T-helper 1 cell treated with Interleukin-12 subunit alpha and Interleukin-12 subunit beta and Interleukin-4 antibody, amounts not matched to agents 30 μg/mL and 1 μg/mL, for 36 hours (primary cell): ENCODE results near the gene MEMO1.
"Not testable (repeated sequence)": the region's sequence is repeated elsewhere in the genome, so short reads cannot be mapped to it uniquely, and the experiment has no call there.

Experiments
- H3K27ac Mint-ChIP-seq: one replicate; pipeline ENCODE4 v1.8.0; 2021; ENCODE audit warnings: mild to moderate bottlenecking, mixed read lengths
- H3K27me3 Mint-ChIP-seq: one replicate; pipeline ENCODE4 v1.8.0; 2021; ENCODE audit warnings: low read depth, mixed read lengths
- H3K36me3 Mint-ChIP-seq: one replicate; pipeline ENCODE4 v1.8.0; 2021; ENCODE audit warnings: low read depth, mixed read lengths
- H3K4me1 Mint-ChIP-seq: one replicate; pipeline ENCODE4 v1.8.0; 2021; ENCODE audit warnings: low read depth, mixed read lengths
- H3K4me3 Mint-ChIP-seq: one replicate; pipeline ENCODE4 v1.8.0; 2021; ENCODE audit warnings: mild to moderate bottlenecking, moderate library complexity, mixed read lengths
- H3K9me3 Mint-ChIP-seq: one replicate; pipeline ENCODE4 v1.8.0; 2021; ENCODE audit warnings: mixed read lengths

The MEMO1 gene

GRCh38 chr2:32010670-32011484, at the start of gene MEMO1:
MEMO1 (minus strand) TSS chr2:32011008; CDS start chr2:32010247, 761 bp downstream.
- H3K9me3 Mint-ChIP-seq, result no peaks in the 10 kb centered on the region
- peak within 1 kb of the TSS; percentile 99 for H3K27ac Mint-ChIP-seq
- peak within 1 kb of the TSS; percentile 93 for H3K4me3 Mint-ChIP-seq
- H3K4me1 Mint-ChIP-seq, result peaks cover 34% of the 10 kb centered on the region
- no peaks in the 10 kb centered on the region for H3K27me3 Mint-ChIP-seq
- H3K36me3 Mint-ChIP-seq, result peaks cover 9% of the 10 kb centered on the region

GRCh38 chr2:32060266-32060665, 49.5 kb upstream of the MEMO1 start:
- Mint-ChIP-seq H3K4me1 (peaks cover 15% of the 10 kb centered on the region), H3K36me3 (no peaks in the 10 kb centered on the region), H3K27ac (no peak overlapping the region), H3K27me3 (no peaks in the 10 kb centered on the region), H3K9me3 (no peaks in the 10 kb centered on the region), H3K4me3 (no peak overlapping the region)

- H3K4me3 Mint-ChIP-seq, result no peak overlapping the region
- peaks cover 7% of the 10 kb centered on the region for H3K4me1 Mint-ChIP-seq
- no peaks in the 10 kb centered on the region for H3K9me3 Mint-ChIP-seq
- H3K27ac Mint-ChIP-seq, result no peak overlapping the region
- H3K36me3 Mint-ChIP-seq, result no peaks in the 10 kb centered on the region
- H3K27me3 Mint-ChIP-seq, result no peaks in the 10 kb centered on the region
These were observed 47.3 kb upstream of the MEMO1 start for GRCh38 chr2:32058130-32058529.

- not testable (repeated sequence) for H3K4me1 Mint-ChIP-seq, H3K27ac Mint-ChIP-seq, H3K9me3 Mint-ChIP-seq, H3K36me3 Mint-ChIP-seq, H3K4me3 Mint-ChIP-seq, H3K27me3 Mint-ChIP-seq
These were observed 43.8 kb upstream of the MEMO1 start for GRCh38 chr2:32054583-32054982.

DNA sequence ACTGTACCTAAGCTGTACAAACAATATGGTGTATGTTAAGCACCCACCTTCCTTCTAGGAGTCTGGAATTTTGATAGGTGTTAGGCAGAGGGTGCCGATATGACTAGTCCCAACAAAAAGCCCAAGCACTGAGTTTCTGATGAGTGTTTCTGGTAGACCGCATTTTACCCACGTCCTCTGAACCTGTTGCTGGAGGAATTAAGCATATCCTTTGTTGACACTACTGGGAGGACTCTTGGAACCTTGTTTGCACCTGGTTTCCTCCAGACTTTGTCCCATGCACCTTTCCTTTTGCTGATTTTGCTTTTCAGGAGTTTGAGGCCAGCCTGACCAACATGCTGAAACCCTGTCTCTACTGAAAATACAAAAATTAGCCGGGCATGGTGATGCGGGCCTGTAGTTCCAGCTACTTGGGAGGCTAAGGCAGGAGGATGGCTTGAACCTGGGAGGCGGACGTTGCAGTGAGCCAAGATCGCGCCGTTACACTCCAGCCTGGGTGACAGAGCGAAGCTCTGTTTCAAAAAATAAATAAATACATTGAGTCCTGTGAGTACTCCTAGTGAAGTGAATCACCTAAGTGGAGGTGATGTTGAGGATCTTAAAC, 41.1 kb upstream of the MEMO1 start:
- Mint-ChIP-seq H3K27ac (no peak overlapping the region), H3K4me1 (no peaks in the 10 kb centered on the region), H3K27me3 (no peaks in the 10 kb centered on the region), H3K4me3 (no peak overlapping the region), H3K9me3 (no peaks in the 10 kb centered on the region), H3K36me3 (no peaks in the 10 kb centered on the region)

DNA sequence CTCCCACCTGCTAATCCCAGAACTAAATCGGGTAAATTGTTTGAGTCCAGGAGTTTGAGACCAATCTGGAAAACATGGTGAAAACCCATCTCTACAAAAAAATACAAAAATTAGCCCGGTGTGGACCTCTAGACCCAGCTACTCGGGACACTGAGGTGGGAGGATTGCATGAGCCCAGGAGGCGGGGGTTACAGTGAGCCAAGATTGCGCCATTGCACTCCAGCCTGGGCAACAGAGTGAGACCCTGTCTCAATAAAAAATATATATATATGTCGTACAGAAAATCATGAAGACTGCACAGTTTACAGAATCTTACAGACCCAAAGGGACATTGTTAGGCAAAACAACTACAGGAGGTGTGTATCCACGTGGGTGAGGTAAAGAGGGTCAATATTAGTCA, 32.8 kb upstream of the MEMO1 start:
- no peaks in the 10 kb centered on the region for H3K36me3 Mint-ChIP-seq
- H3K27me3 Mint-ChIP-seq, result no peaks in the 10 kb centered on the region
- no peak overlapping the region for H3K27ac Mint-ChIP-seq
- no peak overlapping the region for H3K4me3 Mint-ChIP-seq
- no peaks in the 10 kb centered on the region for H3K9me3 Mint-ChIP-seq
- peaks cover 14% of the 10 kb centered on the region for H3K4me1 Mint-ChIP-seq

DNA sequence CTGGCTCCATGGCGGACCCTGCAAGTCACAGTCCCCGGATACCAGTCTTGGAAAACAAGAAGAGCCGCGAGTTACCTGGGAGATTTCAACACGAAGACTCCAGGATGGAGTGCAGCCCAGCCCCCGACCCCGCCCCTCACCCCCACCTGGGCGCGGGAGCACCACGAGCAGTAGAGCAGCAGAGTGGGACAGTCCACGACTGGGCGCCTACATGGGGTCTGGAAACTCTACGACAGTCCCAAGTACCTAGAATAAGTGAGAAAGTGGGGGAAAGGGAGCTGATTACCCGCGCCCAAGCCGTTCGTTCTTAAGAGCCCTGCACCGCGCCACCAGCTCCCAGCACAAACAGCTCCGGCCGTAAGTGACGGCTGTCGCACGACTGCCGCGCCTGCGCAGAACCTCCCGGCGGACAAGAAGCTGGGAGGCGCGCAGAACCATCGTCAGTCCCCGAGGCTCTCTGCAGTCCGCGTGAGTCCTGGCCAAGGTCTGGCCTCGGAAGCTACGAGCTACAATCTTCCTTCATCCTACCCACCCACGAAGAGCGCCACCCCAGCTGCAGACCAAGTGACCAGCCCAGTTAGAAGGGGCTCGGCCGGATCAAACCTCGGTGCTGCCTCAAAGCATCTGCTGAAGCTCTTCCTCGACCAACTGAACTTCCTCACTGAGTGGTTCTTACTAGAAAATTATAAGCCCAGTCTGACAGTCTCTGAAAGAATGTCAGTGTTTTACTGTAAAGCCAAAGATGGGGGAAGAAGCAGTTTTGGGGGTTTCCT, 28.8 kb upstream of the MEMO1 start, which contains the start of gene DPY30:
TSS of gene DPY30 (minus strand) at position 359 of the 773 bp plus-strand sequence. CDS start at position 10, 349 bp downstream.
- no peaks in the 10 kb centered on the region for H3K27me3 Mint-ChIP-seq
- H3K4me1 Mint-ChIP-seq, result peaks cover 17% of the 10 kb centered on the region
- H3K4me3 Mint-ChIP-seq, result peak within 1 kb of the TSS; percentile 86
- H3K9me3 Mint-ChIP-seq, result no peaks in the 10 kb centered on the region
- H3K36me3 Mint-ChIP-seq, result no peaks in the 10 kb centered on the region
- peak within 1 kb of the TSS; percentile 84 for H3K27ac Mint-ChIP-seq

- not testable (repeated sequence) for H3K4me3 Mint-ChIP-seq, H3K27me3 Mint-ChIP-seq, H3K27ac Mint-ChIP-seq, H3K9me3 Mint-ChIP-seq
- Mint-ChIP-seq H3K36me3 (peaks cover 12% of the 10 kb centered on the region), H3K4me1 (peaks cover 18% of the 10 kb centered on the region)
These were observed 23.5 kb upstream of the MEMO1 start for GRCh38 chr2:32034198-32034887.

- not testable (repeated sequence) for H3K27me3 Mint-ChIP-seq, H3K4me1 Mint-ChIP-seq, H3K9me3 Mint-ChIP-seq, H3K4me3 Mint-ChIP-seq, H3K27ac Mint-ChIP-seq, H3K36me3 Mint-ChIP-seq
These were observed 8.1 kb upstream of the MEMO1 start for GRCh38 chr2:32018789-32019482.

- no peaks in the 10 kb centered on the region for H3K9me3 Mint-ChIP-seq
- peaks cover 24% of the 10 kb centered on the region for H3K4me1 Mint-ChIP-seq
- peaks cover 6% of the 10 kb centered on the region for H3K36me3 Mint-ChIP-seq
- peak overlapping the region; percentile 18 for H3K27ac Mint-ChIP-seq
- H3K4me3 Mint-ChIP-seq, result no peak overlapping the region
- H3K27me3 Mint-ChIP-seq, result no peaks in the 10 kb centered on the region
These were observed 2.1 kb upstream of the MEMO1 start for GRCh38 chr2:32012872-32013271.

DNA sequence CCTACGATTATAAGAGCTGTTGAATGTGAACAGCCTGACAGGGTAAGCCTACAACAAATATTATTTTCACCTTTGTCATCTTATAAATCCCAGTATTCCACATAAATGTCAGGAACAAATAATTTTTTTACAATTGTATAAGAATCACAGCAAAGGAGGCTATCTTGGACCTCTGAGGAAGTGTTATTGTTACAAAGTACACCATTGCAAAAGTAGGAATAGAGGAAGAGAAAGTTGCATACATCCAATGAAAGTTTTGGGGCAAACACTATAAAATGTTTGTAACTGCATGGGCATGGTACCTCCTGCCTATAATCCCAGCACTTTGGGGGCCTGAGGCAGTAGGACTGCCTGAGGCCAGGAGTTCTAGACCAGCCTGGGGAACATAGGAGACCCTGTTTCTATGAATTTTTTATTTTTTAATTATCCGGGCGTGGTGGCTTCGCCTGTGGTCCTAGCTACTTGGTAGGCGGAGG, 715 bp upstream of the MEMO1 start:
- H3K9me3 Mint-ChIP-seq, result no peaks in the 10 kb centered on the region
- peak overlapping the region; percentile 93 for H3K4me3 Mint-ChIP-seq
- H3K36me3 Mint-ChIP-seq, result peaks cover 9% of the 10 kb centered on the region
- peak overlapping the region; percentile 99 for H3K27ac Mint-ChIP-seq
- H3K4me1 Mint-ChIP-seq, result peaks cover 31% of the 10 kb centered on the region
- H3K27me3 Mint-ChIP-seq, result no peaks in the 10 kb centered on the region

- not testable (repeated sequence) for H3K27me3 Mint-ChIP-seq, H3K4me3 Mint-ChIP-seq, H3K9me3 Mint-ChIP-seq, H3K36me3 Mint-ChIP-seq
- peak overlapping the region; percentile 49 for H3K27ac Mint-ChIP-seq
- peaks cover 40% of the 10 kb centered on the region for H3K4me1 Mint-ChIP-seq
These were observed 533 bp downstream of the MEMO1 start for GRCh38 chr2:32010280-32010669.

- Mint-ChIP-seq H3K27ac (peak overlapping the region; percentile 83), H3K4me1 (peaks cover 46% of the 10 kb centered on the region)
These were observed 1.1 kb downstream of the MEMO1 start for GRCh38 chr2:32009516-32010256.

More at GRCh38 chr2:32009516-32010256, 1.1 kb downstream of the MEMO1 start:
- no peaks in the 10 kb centered on the region for H3K9me3 Mint-ChIP-seq
- no peaks in the 10 kb centered on the region for H3K27me3 Mint-ChIP-seq
- peaks cover 9% of the 10 kb centered on the region for H3K36me3 Mint-ChIP-seq
- H3K4me3 Mint-ChIP-seq, result peak overlapping the region; percentile 96
